A375 (cell line): Measurements from ENCODE around the gene ENTHD1. TPM values are rescaled to one million over a fixed set of nuclear protein-coding genes. Genes with fewer than 3 reads are reported as not detected.

ENCODE experiments used
- small RNA-seq: library from RNA; depleted of rRNA; stranded (forward); fragments of <200 nt; gene quantifications from one replicate; pipeline ENCODE3, GENCODE V24; 2014
- total RNA-seq: library from RNA; depleted of rRNA; stranded (reverse); fragments of >200 nt; shearing (Covaris generic); gene quantifications from 2 replicates; pipeline ENCODE4 v1.2.3, GENCODE V29; 2014; rRNA removed

The ENTHD1 gene, protein sequence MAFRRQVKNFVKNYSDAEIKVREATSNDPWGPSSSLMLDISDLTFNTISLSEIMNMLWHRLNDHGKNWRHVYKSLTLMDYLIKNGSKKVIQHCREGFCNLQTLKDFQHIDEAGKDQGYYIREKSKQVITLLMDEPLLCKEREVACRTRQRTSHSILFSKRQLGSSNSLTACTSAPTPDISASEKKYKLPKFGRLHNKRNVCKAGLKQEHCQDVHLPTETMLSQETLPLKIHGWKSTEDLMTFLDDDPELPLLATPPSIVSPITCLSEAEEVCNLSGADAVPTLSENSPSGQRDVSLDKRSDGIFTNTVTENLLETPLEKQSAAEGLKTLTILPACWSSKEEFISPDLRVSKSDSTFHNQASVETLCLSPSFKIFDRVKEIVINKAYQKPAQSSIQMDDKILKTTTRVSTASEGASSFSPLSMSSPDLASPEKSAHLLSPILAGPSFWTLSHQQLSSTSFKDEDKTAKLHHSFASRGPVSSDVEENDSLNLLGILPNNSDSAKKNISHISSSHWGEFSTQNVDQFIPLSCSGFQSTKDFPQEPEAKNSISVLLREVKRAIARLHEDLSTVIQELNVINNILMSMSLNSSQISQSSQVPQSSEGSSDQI
- not detected in 2 replicates for total RNA-seq

GRCh38 chr22:39893526-39893925 lies at the start of gene ENTHD1:
TSS of gene ENTHD1 (minus strand) at chr22:39893760. CDS start at chr22:39887748, 6,012 bp downstream.

GRCh38 chr22:39900306-39901227 lies 7.0 kb upstream of the ENTHD1 start, which contains the start of gene GRAP2:
TSS of gene GRAP2 (plus strand) at chr22:39901084. CDS start at chr22:39947107, 46,023 bp downstream.

Small RNA genes within 50 kb of the gene (small RNA-seq; reads per million reads assigned to genes)
- gene RN7SKP210: not detected

Other genes starting within 250 kb of the ENTHD1 start
- 1.7 and 3.4 TPM in 2 replicates for gene GRAP2, start 7.3 kb upstream of the ENTHD1 start, total RNA-seq
- gene TMA7B, start 66.6 kb upstream of the ENTHD1 start, total RNA-seq: not detected in 2 replicates
- gene FAM83F, start 101.2 kb upstream of the ENTHD1 start, total RNA-seq: under 0.01 TPM in 1 of 2 replicates, not detected in the other